CD1c-positive myeloid dendritic cell (primary cell): ENCODE results near the gene YJEFN3.

Experiments used
- DNase-seq: peaks from one replicate; pipeline ENCODE4 v3.0.0-alpha.2; 2016; ENCODE audit errors: extremely low spot score

The YJEFN3 gene

GRCh38 chr19:19538061-19538784 is 9.5 kb downstream of the YJEFN3 start, which contains the start of gene CILP2:
Gene CILP2 (plus strand): TSS chr19:19538265. CDS start chr19:19538350, 85 bp downstream.
- DNase-seq: peak; percentile 12

GRCh38 chr19:19538785-19539166 is 10.1 kb downstream of the YJEFN3 start:
- no peak for DNase-seq

- DNase-seq: no peak
Observed at GRCh38 chr19:19539698-19540063, 11.0 kb downstream of the YJEFN3 start.

GRCh38 chr19:19540064-19540714 is 11.5 kb downstream of the YJEFN3 start:
- DNase-seq: peak; percentile 79

- peak; percentile 44 for DNase-seq
Observed at GRCh38 chr19:19540715-19541515, 12.2 kb downstream of the YJEFN3 start.

- DNase-seq: no peak
Observed at GRCh38 chr19:19541616-19542015, 12.9 kb downstream of the YJEFN3 start.

- DNase-seq: peak; percentile 18
Observed at GRCh38 chr19:19542507-19542906, 13.8 kb downstream of the YJEFN3 start.

- DNase-seq: no peak
Observed at GRCh38 chr19:19543101-19543500, 14.4 kb downstream of the YJEFN3 start.

GRCh38 chr19:19543640-19544039 is 14.9 kb downstream of the YJEFN3 start:
- DNase-seq: no peak

GRCh38 chr19:19544257-19544953 is 15.7 kb downstream of the YJEFN3 start:
- DNase-seq: no peak

- DNase-seq: no peak
Observed at GRCh38 chr19:19544954-19545591, 16.4 kb downstream of the YJEFN3 start.

GRCh38 chr19:19545707-19546106 is 17.0 kb downstream of the YJEFN3 start:
- no peak for DNase-seq

- no peak for DNase-seq
Observed at GRCh38 chr19:19546751-19547162, 18.0 kb downstream of the YJEFN3 start.

GRCh38 chr19:19547674-19548336 is 19.1 kb downstream of the YJEFN3 start:
- DNase-seq: no peak

- no peak for DNase-seq
Observed at GRCh38 chr19:19548915-19549759, 20.4 kb downstream of the YJEFN3 start.

- DNase-seq: no peak
Observed at GRCh38 chr19:19549804-19550464, 21.2 kb downstream of the YJEFN3 start.

GRCh38 chr19:19550485-19550929 is 21.8 kb downstream of the YJEFN3 start:
- DNase-seq: no peak

- DNase-seq: no peak
Observed at GRCh38 chr19:19550972-19551852, 22.5 kb downstream of the YJEFN3 start.
